KMS-11 (cell line): Measurements from ENCODE around the gene ATP6V1C2.

Source experiments
- H2AFZ ChIP-seq: fragments of 200-600 bp; sonication (generic); 2 replicates; pipeline ENCODE4 v1.6.1; 2016; ENCODE audit warnings: antibody characterized with exemption, mixed run types, low read depth
- H3K27ac ChIP-seq: fragments of 200-600 bp; sonication (generic); 2 replicates; pipeline ENCODE4 v1.6.1; 2016; ENCODE audit warnings: mild to moderate bottlenecking, mixed run types
- H3K27me3 ChIP-seq: fragments of 200-600 bp; sonication (generic); 2 replicates; pipeline ENCODE4 v1.6.1; 2017; ENCODE audit warnings: mild to moderate bottlenecking, low read depth, mixed run types, moderate library complexity; ENCODE audit not compliant: insufficient read depth
- H3K36me3 ChIP-seq: fragments of 200-600 bp; sonication (generic); 2 replicates; pipeline ENCODE4 v1.6.1; 2017; ENCODE audit warnings: mild to moderate bottlenecking, mixed run types; ENCODE audit not compliant: insufficient read depth
- H3K4me1 ChIP-seq: fragments of 200-600 bp; sonication (generic); 2 replicates; pipeline ENCODE4 v1.6.1; 2016; ENCODE audit warnings: mild to moderate bottlenecking, low read depth, mixed run types; ENCODE audit not compliant: poor library complexity, severe bottlenecking
- H3K4me2 ChIP-seq: fragments of 200-600 bp; sonication (generic); 2 replicates; pipeline ENCODE4 v1.7.0; 2016; ENCODE audit warnings: mild to moderate bottlenecking, mixed run types
- H3K4me3 ChIP-seq: fragments of 200-600 bp; sonication (generic); IDR thresholded peaks from 2 replicates; pipeline ENCODE4 v1.6.1; 2017; ENCODE audit warnings: low read depth, low read length, mixed read lengths; ENCODE audit not compliant: insufficient read depth
- H3K79me2 ChIP-seq: fragments of 200-600 bp; sonication (generic); 2 replicates; pipeline ENCODE4 v1.6.1; 2016; ENCODE audit warnings: low read depth, mixed run types; ENCODE audit not compliant: insufficient read depth
- H3K9ac ChIP-seq: fragments of 200-600 bp; sonication (generic); 2 replicates; pipeline ENCODE4 v1.6.1; 2016; ENCODE audit warnings: mild to moderate bottlenecking, mixed run types
- H4K20me1 ChIP-seq: fragments of 200-600 bp; sonication (generic); 2 replicates; pipeline ENCODE4 v1.6.1; 2016; ENCODE audit warnings: mild to moderate bottlenecking, mixed run types; ENCODE audit not compliant: insufficient read depth
- TF ChIP-seq, protein P1 (sequence below): fragments of 200-600 bp; sonication (generic); conservative IDR thresholded peaks from 2 replicates; pipeline ENCODE4 v1.6.1; 2017; ENCODE audit warnings: low read depth, mild to moderate bottlenecking, antibody characterized with exemption, low read length, moderate library complexity, mixed read lengths

Gene ATP6V1C2

DNA sequence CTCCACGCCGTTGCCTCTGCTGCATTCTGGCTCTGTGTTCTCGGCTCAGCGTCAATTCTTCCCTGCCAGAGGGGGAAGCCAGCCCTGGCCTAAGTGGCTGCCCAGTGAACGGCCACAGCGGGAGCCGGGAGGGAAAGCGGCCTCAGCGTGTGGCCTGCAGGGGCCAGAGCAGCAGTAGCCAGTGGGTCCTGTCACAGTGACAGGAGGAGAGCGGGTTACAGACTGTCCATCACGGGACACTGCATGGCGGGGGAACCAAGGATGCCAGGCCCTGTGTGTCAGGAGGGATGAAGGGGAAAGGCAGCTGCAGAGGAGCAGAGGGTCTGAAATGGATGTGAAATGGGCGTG is 51.4 kb downstream of the ATP6V1C2 start:
- TF ChIP-seq, protein P1, sequence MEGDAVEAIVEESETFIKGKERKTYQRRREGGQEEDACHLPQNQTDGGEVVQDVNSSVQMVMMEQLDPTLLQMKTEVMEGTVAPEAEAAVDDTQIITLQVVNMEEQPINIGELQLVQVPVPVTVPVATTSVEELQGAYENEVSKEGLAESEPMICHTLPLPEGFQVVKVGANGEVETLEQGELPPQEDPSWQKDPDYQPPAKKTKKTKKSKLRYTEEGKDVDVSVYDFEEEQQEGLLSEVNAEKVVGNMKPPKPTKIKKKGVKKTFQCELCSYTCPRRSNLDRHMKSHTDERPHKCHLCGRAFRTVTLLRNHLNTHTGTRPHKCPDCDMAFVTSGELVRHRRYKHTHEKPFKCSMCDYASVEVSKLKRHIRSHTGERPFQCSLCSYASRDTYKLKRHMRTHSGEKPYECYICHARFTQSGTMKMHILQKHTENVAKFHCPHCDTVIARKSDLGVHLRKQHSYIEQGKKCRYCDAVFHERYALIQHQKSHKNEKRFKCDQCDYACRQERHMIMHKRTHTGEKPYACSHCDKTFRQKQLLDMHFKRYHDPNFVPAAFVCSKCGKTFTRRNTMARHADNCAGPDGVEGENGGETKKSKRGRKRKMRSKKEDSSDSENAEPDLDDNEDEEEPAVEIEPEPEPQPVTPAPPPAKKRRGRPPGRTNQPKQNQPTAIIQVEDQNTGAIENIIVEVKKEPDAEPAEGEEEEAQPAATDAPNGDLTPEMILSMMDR = no peak
- Histone ChIP-seq H2AFZ (no peak overlapping the region), H3K9ac (no peak overlapping the region), H3K79me2 (no peaks in the 10 kb centered on the region), H4K20me1 (no peaks in the 10 kb centered on the region), H3K27me3 (no peaks in the 10 kb centered on the region), H3K4me2 (no peak overlapping the region), H3K4me3 (no peak overlapping the region), H3K27ac (no peak overlapping the region), H3K36me3 (no peaks in the 10 kb centered on the region), H3K4me1 (no peaks in the 10 kb centered on the region)

DNA sequence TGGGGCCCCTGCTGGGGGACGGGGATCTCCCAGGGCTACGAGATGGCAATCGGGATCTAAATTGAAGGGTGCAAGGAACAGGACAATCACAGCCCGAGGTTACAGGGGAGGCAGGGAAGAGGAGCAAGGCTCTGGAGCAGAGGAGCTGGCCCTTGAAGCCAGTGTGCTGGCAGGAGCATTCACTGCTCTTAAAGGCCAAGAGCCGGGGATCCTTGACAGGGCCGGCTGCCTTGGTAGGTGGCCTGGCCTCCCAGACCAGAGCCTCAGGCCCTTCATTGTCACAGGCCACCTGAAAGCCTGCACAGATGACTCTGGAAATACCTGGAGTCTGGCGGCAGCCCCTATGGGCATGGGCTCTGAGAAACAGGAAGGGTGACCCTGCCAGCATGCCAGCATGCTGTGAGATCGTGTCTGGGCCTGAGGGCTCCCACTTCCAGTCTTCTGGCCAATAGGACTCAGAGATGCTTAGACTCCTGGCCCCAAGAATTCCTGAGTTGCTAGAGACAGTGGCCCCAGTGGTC is 52.5 kb downstream of the ATP6V1C2 start:
- Histone ChIP-seq H2AFZ (no peak overlapping the region), H3K36me3 (no peaks in the 10 kb centered on the region), H3K27ac (no peak overlapping the region)

GRCh38 chr2:10774394-10774793 is 53.0 kb downstream of the ATP6V1C2 start:
- Histone ChIP-seq H3K4me1 (no peaks in the 10 kb centered on the region), H3K27ac (no peak overlapping the region), H3K4me3 (no peak overlapping the region), H3K79me2 (no peaks in the 10 kb centered on the region), H3K4me2 (no peak overlapping the region), H4K20me1 (no peaks in the 10 kb centered on the region), H2AFZ (no peak overlapping the region), H3K27me3 (no peaks in the 10 kb centered on the region), H3K36me3 (no peaks in the 10 kb centered on the region), H3K9ac (no peak overlapping the region)
- TF ChIP-seq, protein P1 = no peak

More for the DNA sequence above, 52.5 kb downstream of the ATP6V1C2 start:
- Histone ChIP-seq H3K9ac (no peak overlapping the region), H3K4me1 (no peaks in the 10 kb centered on the region), H3K79me2 (no peaks in the 10 kb centered on the region), H3K27me3 (no peaks in the 10 kb centered on the region), H3K4me3 (no peak overlapping the region), H4K20me1 (no peaks in the 10 kb centered on the region), H3K4me2 (no peak overlapping the region)
- TF ChIP-seq, protein P1 = no peak

GRCh38 chr2:10775021-10775780 is 53.8 kb downstream of the ATP6V1C2 start:
- Histone ChIP-seq H2AFZ (no peak overlapping the region), H3K4me1 (no peaks in the 10 kb centered on the region), H3K27me3 (no peaks in the 10 kb centered on the region), H3K9ac (no peak overlapping the region), H3K79me2 (no peaks in the 10 kb centered on the region), H3K4me2 (no peak overlapping the region), H3K36me3 (no peaks in the 10 kb centered on the region), H4K20me1 (no peaks in the 10 kb centered on the region), H3K27ac (no peak overlapping the region), H3K4me3 (no peak overlapping the region)
- TF ChIP-seq, protein P1 = no peak
